RWPE2 (cell line): ENCODE data around the gene ACOT11.

Experiments
- ATAC-seq: fragments of 200-7000 bp; cut with Tn5 transposase; 3 replicates; pipeline ENCODE4 v1.9.1; 2021; ENCODE audit warnings: low read depth
- DNase-seq: peaks from one replicate; pipeline ENCODE4 v3.0.0-alpha.2; 2020; ENCODE audit warnings: low spot score
- H3K27ac ChIP-seq: fragments of 450-650 bp; 2 replicates; pipeline ENCODE4 v1.5.1; 2017; ENCODE audit warnings: mild to moderate bottlenecking; ENCODE audit not compliant: poor library complexity, severe bottlenecking
- H3K27me3 ChIP-seq: fragments of 250-450 bp; sonication (Bioruptor Pico); 2 replicates; pipeline ENCODE4 v1.5.1; 2021; ENCODE audit warnings: mild to moderate bottlenecking, moderate library complexity; ENCODE audit not compliant: insufficient read depth, poor library complexity, severe bottlenecking
- H3K36me3 ChIP-seq: fragments of 250-450 bp; sonication (Bioruptor Pico); 2 replicates; pipeline ENCODE4 v1.5.1; 2020; ENCODE audit warnings: low read depth, mild to moderate bottlenecking, moderate library complexity
- H3K4me1 ChIP-seq: fragments of 250-450 bp; sonication (Bioruptor Pico); 2 replicates; pipeline ENCODE4 v1.5.1; 2021; ENCODE audit warnings: mild to moderate bottlenecking, moderate library complexity; ENCODE audit not compliant: insufficient read depth, poor library complexity, severe bottlenecking
- H3K4me3 ChIP-seq: fragments of 250-450 bp; sonication (Bioruptor Pico); 2 replicates; pipeline ENCODE4 v1.5.1; 2021; ENCODE audit warnings: mild to moderate bottlenecking, moderate library complexity; ENCODE audit not compliant: severe bottlenecking
- H3K9me3 ChIP-seq: fragments of 250-450 bp; sonication (Bioruptor Pico); 2 replicates; pipeline ENCODE4 v1.5.1; 2021; ENCODE audit warnings: mild to moderate bottlenecking, moderate library complexity; ENCODE audit not compliant: severe bottlenecking
- CTCF ChIP-seq: fragments of 450-650 bp; IDR thresholded peaks from one replicate; pipeline ENCODE4 v1.5.1; 2017; ENCODE audit warnings: mild to moderate bottlenecking, moderate library complexity; ENCODE audit not compliant: poor library complexity, severe bottlenecking

The ACOT11 gene

GRCh38 chr1:54604572-54605370 is 56.7 kb downstream of the ACOT11 start:
- ATAC-seq (peak; percentile 71), DNase-seq (no peak)
- no peaks in the 10 kb centered on the region for H3K27me3 ChIP-seq
- no peaks in the 10 kb centered on the region for H3K4me1 ChIP-seq
- no peak for TF ChIP-seq CTCF
- H3K27ac ChIP-seq, result no peak overlapping the region
- no peaks in the 10 kb centered on the region for H3K36me3 ChIP-seq
- H3K9me3 ChIP-seq, result no peaks in the 10 kb centered on the region
- no peak overlapping the region for H3K4me3 ChIP-seq

- no peak for ATAC-seq
- DNase-seq, result no peak
Observed at GRCh38 chr1:54606096-54606989, 58.3 kb downstream of the ACOT11 start.

GRCh38 chr1:54606990-54607325 is 58.9 kb downstream of the ACOT11 start:
- H3K36me3 ChIP-seq, result no peaks in the 10 kb centered on the region
- H3K27ac ChIP-seq, result no peak overlapping the region
- no peak for TF ChIP-seq CTCF
- ATAC-seq (no peak), DNase-seq (no peak)
- H3K4me3 ChIP-seq, result no peak overlapping the region
- no peaks in the 10 kb centered on the region for H3K9me3 ChIP-seq
- H3K4me1 ChIP-seq, result no peaks in the 10 kb centered on the region
- no peaks in the 10 kb centered on the region for H3K27me3 ChIP-seq

More at GRCh38 chr1:54606096-54606989, 58.3 kb downstream of the ACOT11 start:
- Histone ChIP-seq H3K4me1 (no peaks in the 10 kb centered on the region), H3K27ac (no peak overlapping the region), H3K4me3 (no peak overlapping the region), H3K9me3 (no peaks in the 10 kb centered on the region), H3K36me3 (no peaks in the 10 kb centered on the region), H3K27me3 (no peaks in the 10 kb centered on the region)
- TF ChIP-seq CTCF, result no peak

- TF ChIP-seq CTCF, result no peak
- H3K4me3 ChIP-seq, result no peak overlapping the region
- H3K27me3 ChIP-seq, result no peaks in the 10 kb centered on the region
- no peaks in the 10 kb centered on the region for H3K36me3 ChIP-seq
- no peak for DNase-seq
- H3K27ac ChIP-seq, result no peak overlapping the region
- H3K4me1 ChIP-seq, result no peaks in the 10 kb centered on the region
- no peak for ATAC-seq
- no peaks in the 10 kb centered on the region for H3K9me3 ChIP-seq
Observed at GRCh38 chr1:54607821-54608565, 60.0 kb downstream of the ACOT11 start.
